NOMO-1 (cell line): ENCODE results near the gene SNTA1.
A peak's percentile ranks its signal among the peaks of the same experiment; 100 is the strongest.
"Not testable (repeated sequence)": the region's sequence is repeated elsewhere in the genome, so short reads cannot be mapped to it uniquely, and the experiment has no call there.

ENCODE experiments used
- DNase-seq, 2 experiments: peaks; one replicate each; lab custom pipeline; 2025; ENCODE audit not compliant: unreplicated experiment in 2 of 2; lab: John Stamatoyannopoulos, UW

Gene SNTA1

DNA sequence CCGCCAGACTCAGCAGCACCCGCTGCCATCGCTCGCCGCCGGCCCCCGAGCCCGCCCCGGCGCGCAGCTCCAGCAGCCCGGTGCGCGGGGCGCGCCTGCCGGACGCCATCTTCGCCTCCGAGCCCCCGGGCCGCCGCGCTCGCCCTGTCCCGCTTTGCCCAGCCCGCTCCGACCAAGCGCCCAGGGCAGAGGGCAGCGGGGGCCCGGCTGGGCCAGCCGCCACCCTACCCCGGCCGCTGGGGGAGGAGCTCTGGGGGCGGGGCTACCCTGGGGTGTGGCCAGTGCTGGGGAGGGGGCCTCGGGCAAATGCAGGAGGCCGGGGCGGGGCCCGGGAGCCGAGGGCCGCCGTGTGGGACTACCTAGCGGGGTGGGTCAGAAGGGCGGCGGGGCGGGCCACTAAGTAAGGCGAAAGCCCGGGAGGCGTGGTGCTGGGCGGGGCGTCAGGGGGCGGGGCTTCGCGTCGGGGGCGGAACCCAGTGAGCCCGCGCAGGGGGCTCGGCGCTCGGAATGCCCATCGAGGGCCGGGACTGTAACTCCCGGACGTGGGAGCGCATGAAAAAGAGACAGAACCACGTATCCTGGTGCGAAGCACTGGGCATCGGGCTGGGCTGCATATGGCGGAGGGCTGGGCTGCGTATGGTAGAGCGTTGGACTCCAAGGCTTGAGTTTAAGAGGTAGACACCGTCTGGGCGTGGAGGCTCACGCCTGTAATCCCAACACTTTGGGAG lies at the start of gene SNTA1:
Gene SNTA1, minus strand, starts transcription at position 252 of the 728 bp plus-strand sequence. Its CDS starts 143 bp downstream, at position 109.
- peak; percentile 63 to 85 for DNase-seq

- no peak for DNase-seq
Observed at GRCh38 chr20:33490934-33491656, 47.5 kb upstream of the SNTA1 start.

DNA sequence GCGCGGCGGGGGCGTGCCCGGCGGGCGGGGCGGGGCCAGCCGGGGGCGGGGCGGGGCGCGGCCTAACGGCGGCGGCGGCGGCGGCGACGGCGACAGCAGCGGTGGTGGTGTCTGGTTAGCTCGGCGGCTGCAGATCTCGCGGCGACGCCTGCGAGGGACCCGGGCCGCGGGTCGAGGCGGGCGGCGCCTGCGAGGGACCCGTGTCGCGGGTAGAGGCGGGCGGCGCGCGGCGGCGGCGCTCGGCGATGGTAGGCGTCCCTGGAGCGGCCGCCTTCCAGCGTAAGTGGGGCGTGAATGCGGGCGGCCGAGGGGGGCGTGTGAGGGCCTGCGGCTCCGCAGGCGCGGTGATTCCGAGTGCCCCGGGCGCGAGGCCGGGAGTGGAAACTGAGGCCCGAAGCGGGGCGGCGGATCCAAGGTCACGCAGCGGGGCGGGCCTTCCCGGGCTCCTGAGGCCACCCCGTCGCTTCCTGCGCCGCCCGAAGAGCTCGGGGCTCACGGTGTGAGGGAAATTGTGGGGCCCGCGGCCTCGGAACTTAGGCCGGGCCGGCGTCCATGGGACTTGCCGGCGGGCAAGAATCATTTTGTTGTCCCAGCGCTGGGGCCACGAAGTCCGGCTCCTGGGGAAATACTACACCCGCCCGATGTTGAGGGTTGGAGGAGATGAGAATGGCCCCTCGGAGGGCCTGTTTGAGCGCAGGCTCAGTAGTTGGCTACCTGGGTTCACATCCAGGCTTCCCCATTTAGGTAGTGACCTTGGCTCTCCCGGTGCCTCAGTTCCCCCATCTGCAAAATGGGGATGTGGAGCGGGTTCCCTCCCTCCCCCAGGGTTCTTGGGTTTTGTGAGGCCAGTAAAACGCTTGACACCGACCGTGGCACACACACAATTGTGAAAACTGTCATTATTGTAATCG lies 46.7 kb upstream of the SNTA1 start, which contains the start of gene CBFA2T2:
Gene CBFA2T2, plus strand, starts transcription at position 74 of the 911 bp plus-strand sequence. Its CDS starts 172 bp downstream, at position 246.
- peak; percentile 39 to 65 for DNase-seq

GRCh38 chr20:33489495-33490022 lies 46.0 kb upstream of the SNTA1 start:
- DNase-seq: peak; percentile 93 to 98

- not testable (repeated sequence) for DNase-seq
Observed at GRCh38 chr20:33488661-33489494, 45.3 kb upstream of the SNTA1 start.

GRCh38 chr20:33488201-33488600 lies 44.6 kb upstream of the SNTA1 start:
- no peak for DNase-seq

- not testable (repeated sequence) for DNase-seq
Observed at GRCh38 chr20:33483186-33483585, 39.6 kb upstream of the SNTA1 start.

- no peak for DNase-seq
Observed at GRCh38 chr20:33482581-33482980, 39.0 kb upstream of the SNTA1 start.

GRCh38 chr20:33481431-33481941 lies 37.9 kb upstream of the SNTA1 start:
- no peak for DNase-seq

DNA sequence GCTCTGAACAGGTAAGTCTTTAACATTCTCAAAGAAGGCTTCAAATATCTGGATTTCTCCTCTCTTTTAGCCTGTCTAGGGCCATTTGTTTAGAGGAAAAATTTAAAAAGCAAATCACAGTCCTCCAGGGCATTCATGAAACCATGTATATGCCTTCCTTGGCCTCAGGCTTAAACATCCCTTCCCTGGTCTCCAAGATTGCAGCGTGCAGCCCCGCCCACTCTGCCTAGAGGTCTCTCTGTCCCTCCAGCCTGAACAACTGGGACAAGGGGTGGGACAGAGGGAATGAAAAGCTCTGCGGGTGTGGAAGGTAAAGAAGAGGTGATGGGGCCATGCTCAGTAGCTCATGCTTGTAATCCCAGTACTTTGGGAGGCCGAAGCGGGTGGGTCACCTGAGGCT lies 36.5 kb upstream of the SNTA1 start:
- no peak for DNase-seq

GRCh38 chr20:33477386-33478234 lies 34.0 kb upstream of the SNTA1 start:
- no peak for DNase-seq

DNA sequence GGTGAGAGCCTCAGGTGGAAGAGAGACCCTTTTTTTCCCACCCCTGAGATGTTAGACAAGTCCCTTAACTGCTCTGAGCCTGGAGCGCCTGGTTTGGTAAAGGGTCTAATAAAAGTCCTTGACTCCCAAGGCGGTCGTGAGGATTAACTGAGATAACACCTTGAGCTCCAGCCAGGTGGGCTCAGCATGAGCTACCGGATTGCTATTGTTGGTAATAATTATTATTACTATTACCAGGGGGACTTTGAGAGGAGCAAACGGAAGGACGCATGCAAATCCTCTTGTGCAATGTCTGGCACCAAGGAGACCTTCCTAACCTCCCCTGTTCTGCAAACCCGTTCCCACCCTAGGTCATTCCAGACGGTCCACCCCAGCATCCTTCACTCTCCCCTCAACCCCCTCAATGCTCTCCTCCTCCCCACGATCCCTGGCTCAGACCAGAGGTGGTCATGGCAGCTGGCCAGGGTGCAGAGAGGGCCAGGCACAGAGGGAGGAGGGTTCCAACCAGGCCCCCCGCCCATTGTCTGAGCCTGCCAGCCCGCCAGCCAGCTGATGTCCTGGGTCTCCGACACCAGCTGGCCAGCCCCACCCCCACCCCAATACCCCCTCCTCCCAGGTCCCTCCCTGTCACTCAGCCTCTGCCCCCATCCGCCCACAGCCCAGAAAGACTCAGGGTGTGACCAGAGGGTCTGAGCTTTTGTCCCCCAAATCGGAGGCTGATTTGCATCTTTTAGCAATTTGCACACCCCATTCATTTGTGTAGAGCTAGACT lies 32.0 kb upstream of the SNTA1 start:
- no peak for DNase-seq

- no peak for DNase-seq
Observed at GRCh38 chr20:33474963-33475362, 31.4 kb upstream of the SNTA1 start.

DNA sequence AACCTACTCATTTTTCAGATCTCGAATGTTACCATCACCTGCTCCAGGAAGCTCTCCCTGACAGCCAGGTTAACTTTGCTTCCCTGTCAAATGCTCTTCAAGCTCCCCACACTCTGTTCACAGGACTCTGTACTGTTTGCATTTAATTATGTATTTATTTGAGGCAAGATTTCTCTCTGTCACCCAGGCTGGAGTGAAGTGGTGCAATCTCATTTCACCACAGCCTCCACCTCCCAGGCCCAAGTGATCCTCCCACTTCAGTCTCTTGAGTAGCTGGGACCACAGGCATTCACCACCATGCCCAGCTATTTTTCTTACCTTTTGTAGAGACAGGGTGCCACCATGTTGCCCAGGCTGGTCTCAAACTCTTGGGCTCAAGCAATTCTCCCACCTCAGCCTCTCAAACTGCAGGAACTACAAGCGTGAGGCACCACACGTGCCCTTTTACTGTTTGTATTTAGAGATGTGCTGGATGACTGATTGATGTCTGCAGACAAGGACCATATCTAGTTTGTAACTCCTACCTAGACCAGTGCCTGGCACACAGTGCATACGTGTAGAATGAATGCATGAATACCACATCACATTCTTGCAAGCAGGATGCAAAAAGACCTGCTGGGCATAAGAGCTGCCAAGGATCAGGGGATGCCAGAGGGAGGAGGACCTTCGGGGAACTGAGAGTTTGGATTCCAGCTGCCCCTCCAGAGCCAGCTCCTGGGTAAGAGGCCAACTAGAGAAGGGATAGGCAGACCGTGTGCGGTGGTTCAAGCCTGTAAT lies 30.7 kb upstream of the SNTA1 start:
- no peak for DNase-seq

DNA sequence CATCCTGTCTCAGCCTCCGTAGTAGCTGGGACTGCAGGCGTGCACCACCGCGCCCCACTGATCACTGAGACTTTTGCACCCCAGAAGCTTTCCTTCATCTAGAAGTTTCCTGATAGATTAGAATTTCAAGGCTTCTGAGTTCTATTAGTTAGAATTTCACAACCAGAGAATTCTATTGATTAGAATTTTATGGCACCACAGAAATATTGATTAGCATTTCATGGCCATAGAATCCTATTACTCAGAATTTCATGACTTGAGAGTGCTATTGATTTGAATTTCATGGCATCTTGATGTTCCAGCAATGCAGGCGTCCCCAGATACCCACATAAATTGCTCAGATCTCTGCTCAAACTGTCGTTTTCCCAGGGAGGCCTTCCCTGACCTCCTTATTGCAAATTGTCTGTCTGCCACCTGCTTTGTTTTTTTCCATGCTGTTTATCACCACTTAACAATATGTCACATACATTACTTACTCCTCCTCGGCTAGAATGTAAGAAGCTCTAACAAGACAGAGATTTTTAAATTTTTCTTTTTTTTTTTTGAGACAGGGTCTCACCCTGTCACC lies 29.4 kb upstream of the SNTA1 start:
- no peak for DNase-seq

DNA sequence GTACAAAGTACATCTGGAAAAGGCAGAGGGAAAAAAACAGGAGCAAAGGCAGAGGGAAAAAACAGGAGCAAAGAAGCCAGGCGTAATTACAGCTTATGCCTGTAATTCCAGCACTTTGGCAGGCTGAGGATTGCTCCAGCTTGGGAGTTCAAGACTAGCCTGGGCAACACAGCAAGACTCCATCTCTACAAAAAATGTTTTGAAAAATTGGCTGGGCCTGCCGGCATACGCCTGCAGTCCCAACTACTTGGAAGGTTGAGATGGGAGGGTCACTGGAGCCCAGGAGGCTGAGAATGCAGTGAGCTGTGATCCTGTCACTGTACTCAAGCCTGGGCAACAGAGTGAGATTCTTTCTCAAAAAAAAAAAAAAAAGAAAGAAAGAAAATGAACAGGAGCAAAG lies 27.3 kb upstream of the SNTA1 start:
- no peak for DNase-seq

DNA sequence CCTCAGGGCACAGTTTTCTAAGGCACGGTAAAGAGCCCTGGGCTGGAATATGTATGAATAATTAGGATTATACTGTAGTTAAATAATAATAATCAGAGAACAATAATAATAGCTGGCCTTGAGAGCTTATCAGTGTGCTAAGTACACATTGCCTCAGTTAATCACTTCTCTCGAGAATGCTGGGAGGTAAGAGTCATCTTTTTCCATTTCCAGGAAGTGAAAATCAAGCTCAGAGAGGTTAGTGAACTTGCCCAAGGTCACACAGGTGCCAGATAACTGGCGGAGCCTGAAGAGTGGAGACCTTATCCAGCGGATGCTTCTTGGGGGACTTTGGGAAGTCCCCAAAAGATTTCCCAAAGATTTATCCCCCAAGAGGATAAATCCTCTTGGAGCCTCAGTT lies 26.9 kb upstream of the SNTA1 start:
- DNase-seq: no peak
